ENCODE results near the gene TACR2. TPM values are rescaled to one million over a fixed set of nuclear protein-coding genes. Genes with fewer than 3 reads are reported as not detected.

Gene TACR2
- total RNA-seq, 1 experiment from 2014 or later = 0.26 TPM

DNA sequence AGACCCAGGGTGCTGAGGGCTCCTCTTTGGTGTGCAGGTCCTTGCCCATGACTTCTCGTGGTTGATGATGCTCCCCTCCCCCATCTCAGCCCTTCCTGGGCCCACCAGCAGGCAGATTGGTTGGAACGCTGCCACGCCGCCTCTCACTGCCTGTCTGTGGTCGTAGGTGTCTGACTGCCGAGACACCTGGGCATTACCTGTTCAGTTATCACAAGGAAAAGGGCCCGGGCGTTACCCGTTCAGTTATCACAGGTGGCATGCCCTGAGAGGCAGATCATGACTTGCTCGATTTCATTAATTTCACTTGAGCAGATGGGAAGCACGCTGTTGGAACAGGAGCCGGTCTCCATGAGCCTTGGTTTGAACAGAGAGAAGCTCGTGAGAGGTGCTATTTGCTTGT, 42.5 kb downstream of the TACR2 start:
- peaks cover 24% of the 10 kb centered on the region for H3K36me3 Mint-ChIP-seq (ENCODE audit: insufficient read depth, unreplicated experiment)
- no TSS peak for BruUV-seq (replicated peaks)
- no peak for DNase-seq
- no peak overlapping the region for H3K4me3 Mint-ChIP-seq (ENCODE audit: low read depth, unreplicated experiment)
- intact Hi-C loops (cut with micrococcal nuclease; ENCODE audit: unreplicated experiment) = no loop called here
- TF ChIP-seq, protein P1, sequence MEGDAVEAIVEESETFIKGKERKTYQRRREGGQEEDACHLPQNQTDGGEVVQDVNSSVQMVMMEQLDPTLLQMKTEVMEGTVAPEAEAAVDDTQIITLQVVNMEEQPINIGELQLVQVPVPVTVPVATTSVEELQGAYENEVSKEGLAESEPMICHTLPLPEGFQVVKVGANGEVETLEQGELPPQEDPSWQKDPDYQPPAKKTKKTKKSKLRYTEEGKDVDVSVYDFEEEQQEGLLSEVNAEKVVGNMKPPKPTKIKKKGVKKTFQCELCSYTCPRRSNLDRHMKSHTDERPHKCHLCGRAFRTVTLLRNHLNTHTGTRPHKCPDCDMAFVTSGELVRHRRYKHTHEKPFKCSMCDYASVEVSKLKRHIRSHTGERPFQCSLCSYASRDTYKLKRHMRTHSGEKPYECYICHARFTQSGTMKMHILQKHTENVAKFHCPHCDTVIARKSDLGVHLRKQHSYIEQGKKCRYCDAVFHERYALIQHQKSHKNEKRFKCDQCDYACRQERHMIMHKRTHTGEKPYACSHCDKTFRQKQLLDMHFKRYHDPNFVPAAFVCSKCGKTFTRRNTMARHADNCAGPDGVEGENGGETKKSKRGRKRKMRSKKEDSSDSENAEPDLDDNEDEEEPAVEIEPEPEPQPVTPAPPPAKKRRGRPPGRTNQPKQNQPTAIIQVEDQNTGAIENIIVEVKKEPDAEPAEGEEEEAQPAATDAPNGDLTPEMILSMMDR (IDR thresholded peaks at IDR 0.05; ENCODE audit: unreplicated experiment) = no peak
- H3K4me1 Mint-ChIP-seq (ENCODE audit: low read depth, unreplicated experiment) = no peaks in the 10 kb centered on the region
- CTCF ChIA-PET = interaction anchor here (0.6 kb wide), 1 partner anchor 55 kb away, joined by 3 read pairs; no protein-coding TSS in a partner anchor
- no peaks in the 10 kb centered on the region for H3K27me3 Mint-ChIP-seq (ENCODE audit: unreplicated experiment)
- H3K9me3 Mint-ChIP-seq (ENCODE audit: low read depth, unreplicated experiment) = no peaks in the 10 kb centered on the region
- no peak overlapping the region for H3K27ac Mint-ChIP-seq (ENCODE audit: unreplicated experiment)

GRCh38 chr10:69372126-69372980, 44.4 kb downstream of the TACR2 start:
- Mint-ChIP-seq H3K4me1 (ENCODE audit: low read depth, unreplicated experiment) (no peaks in the 10 kb centered on the region), H3K27me3 (ENCODE audit: unreplicated experiment) (no peaks in the 10 kb centered on the region), H3K36me3 (ENCODE audit: insufficient read depth, unreplicated experiment) (peaks cover 25% of the 10 kb centered on the region), H3K27ac (ENCODE audit: unreplicated experiment) (no peak overlapping the region), H3K9me3 (ENCODE audit: low read depth, unreplicated experiment) (no peaks in the 10 kb centered on the region), H3K4me3 (ENCODE audit: low read depth, unreplicated experiment) (no peak overlapping the region)
- CTCF ChIA-PET = no interaction called here
- BruUV-seq (replicated peaks) = no TSS peak
- intact Hi-C loops (cut with micrococcal nuclease; ENCODE audit: unreplicated experiment) = no loop called here
- TF ChIP-seq, protein P1 (IDR thresholded peaks at IDR 0.05; ENCODE audit: unreplicated experiment) = no peak
- DNase-seq = no peak

- no peak overlapping the region for H3K27ac Mint-ChIP-seq (ENCODE audit: unreplicated experiment)
- no peak for DNase-seq
- CTCF ChIA-PET = interaction anchor here (0.6 kb wide), 1 partner anchor 72 kb away, joined by 7 read pairs; no protein-coding TSS in a partner anchor
- H3K4me1 Mint-ChIP-seq (ENCODE audit: low read depth, unreplicated experiment) = peaks cover 10% of the 10 kb centered on the region
- H3K4me3 Mint-ChIP-seq (ENCODE audit: low read depth, unreplicated experiment) = no peak overlapping the region
- TF ChIP-seq, protein P1 (IDR thresholded peaks at IDR 0.05; ENCODE audit: unreplicated experiment) = no peak
- H3K9me3 Mint-ChIP-seq (ENCODE audit: low read depth, unreplicated experiment) = no peaks in the 10 kb centered on the region
- no TSS peak for BruUV-seq (replicated peaks)
- H3K36me3 Mint-ChIP-seq (ENCODE audit: insufficient read depth, unreplicated experiment) = peaks cover 21% of the 10 kb centered on the region
- intact Hi-C loops (cut with micrococcal nuclease; ENCODE audit: unreplicated experiment) = no loop called here
- H3K27me3 Mint-ChIP-seq (ENCODE audit: unreplicated experiment) = no peaks in the 10 kb centered on the region
Observed at GRCh38 chr10:69367469-69367868, 49.2 kb downstream of the TACR2 start.

GRCh38 chr10:69366738-69367137, 50.0 kb downstream of the TACR2 start:
- no peaks in the 10 kb centered on the region for H3K27me3 Mint-ChIP-seq (ENCODE audit: unreplicated experiment)
- intact Hi-C loops (cut with micrococcal nuclease; ENCODE audit: unreplicated experiment) = no loop called here
- CTCF ChIA-PET = no interaction called here
- peaks cover 24% of the 10 kb centered on the region for H3K36me3 Mint-ChIP-seq (ENCODE audit: insufficient read depth, unreplicated experiment)
- TF ChIP-seq, protein P1 (IDR thresholded peaks at IDR 0.05; ENCODE audit: unreplicated experiment) = no peak
- H3K9me3 Mint-ChIP-seq (ENCODE audit: low read depth, unreplicated experiment) = no peaks in the 10 kb centered on the region
- DNase-seq = no peak
- H3K27ac Mint-ChIP-seq (ENCODE audit: unreplicated experiment) = no peak overlapping the region
- no peak overlapping the region for H3K4me3 Mint-ChIP-seq (ENCODE audit: low read depth, unreplicated experiment)
- H3K4me1 Mint-ChIP-seq (ENCODE audit: low read depth, unreplicated experiment) = peaks cover 14% of the 10 kb centered on the region
- BruUV-seq (replicated peaks) = no TSS peak

Data from Calu3 (cell line).